Measurements from ENCODE around the gene UQCRFS1.
A peak's percentile ranks its signal among the peaks of the same experiment; 100 is the strongest.
"Not testable (repeated sequence)": the region's sequence is repeated elsewhere in the genome, so short reads cannot be mapped to it uniquely, and the experiment has no call there.

Gene UQCRFS1

GRCh38 chr19:29212648-29213573, at the start of gene UQCRFS1:
Gene UQCRFS1 (minus strand): TSS chr19:29213151. CDS start chr19:29213118, 33 bp downstream.
- DNase-seq = peak; percentile 92

DNA sequence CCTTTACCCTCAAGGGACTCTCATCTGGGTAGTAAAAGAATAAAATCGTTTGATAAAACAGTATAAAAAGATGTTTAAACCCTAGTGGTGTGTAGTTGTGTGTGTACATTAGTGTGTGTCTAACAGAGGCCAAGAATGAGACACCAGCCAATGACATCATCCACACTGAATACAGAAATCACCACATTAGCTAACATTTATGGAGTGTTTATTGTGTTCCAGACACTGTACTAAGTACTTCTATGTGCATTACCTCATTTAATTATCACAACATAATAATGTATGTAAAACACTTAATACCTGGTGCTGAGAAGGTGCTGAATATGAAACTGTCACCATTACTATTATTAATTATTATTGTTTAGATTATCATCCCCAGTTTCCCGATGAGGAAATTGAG, 49.1 kb upstream of the UQCRFS1 start:
- DNase-seq = no peak

DNA sequence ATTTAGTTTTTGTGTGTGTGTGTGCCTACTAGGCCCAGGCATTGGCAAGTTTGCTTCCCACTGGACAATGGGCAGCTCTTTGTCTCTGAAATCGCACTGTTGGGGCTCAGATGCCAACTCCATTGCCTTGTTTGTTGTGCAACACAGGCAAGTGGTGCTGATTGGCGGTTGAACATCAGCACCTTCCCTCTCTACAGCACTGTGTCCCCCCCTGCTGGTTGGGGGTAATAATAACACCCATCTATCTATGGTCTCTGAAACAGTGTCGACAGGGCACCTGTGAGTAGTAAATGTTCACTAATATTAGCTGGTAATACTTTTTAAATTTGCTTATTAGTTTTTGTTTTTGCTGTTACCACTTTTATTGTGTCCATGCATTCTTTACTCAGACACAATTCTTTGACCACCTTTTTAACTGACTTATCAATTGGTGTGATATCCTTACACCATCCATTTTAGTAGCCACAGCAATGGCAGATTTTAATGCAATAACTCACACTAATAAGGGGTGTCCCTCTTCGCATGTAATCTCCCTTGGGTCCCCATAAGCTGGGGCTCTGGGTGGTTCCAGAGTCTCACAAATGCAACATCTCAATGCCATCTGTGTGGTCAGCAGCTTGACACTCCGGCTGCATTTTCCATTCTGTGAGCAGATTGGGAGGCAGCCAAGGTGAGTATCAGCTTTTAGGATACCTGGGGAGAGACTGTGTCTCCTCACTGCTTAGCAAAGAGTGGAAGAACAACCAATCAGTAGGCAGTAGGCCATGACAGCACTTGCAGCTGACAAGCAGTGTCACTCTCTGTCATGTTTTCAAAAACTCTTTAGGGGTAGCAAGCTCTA, 47.7 kb upstream of the UQCRFS1 start:
- DNase-seq = no peak

- no peak for DNase-seq
Measured at GRCh38 chr19:29259867-29260281, 46.9 kb upstream of the UQCRFS1 start.

DNA sequence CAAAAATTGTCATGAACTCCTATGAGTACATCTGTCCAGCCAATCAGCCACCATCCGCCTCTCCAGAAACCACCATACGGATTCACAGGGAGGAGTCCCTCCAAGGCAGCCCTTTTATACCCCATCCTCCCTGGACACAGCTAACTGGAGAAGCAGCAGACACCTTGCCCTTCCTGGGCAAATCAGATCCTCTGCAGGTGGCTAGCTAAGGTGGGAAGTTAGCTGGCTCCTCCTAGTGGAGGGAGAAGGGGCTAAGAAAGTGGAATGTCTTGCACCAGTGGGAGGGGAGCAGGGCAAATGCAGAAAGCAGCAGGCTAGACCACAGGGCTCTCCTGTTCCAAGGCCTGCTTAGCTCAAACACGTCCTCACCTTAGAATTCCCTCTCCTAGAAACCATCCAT, 46.2 kb upstream of the UQCRFS1 start:
- no peak for DNase-seq

- no peak for DNase-seq
Measured at GRCh38 chr19:29256516-29256915, 43.6 kb upstream of the UQCRFS1 start.

GRCh38 chr19:29255912-29256311, 43.0 kb upstream of the UQCRFS1 start:
- DNase-seq = no peak

GRCh38 chr19:29255006-29255405, 42.1 kb upstream of the UQCRFS1 start:
- DNase-seq = no peak

DNA sequence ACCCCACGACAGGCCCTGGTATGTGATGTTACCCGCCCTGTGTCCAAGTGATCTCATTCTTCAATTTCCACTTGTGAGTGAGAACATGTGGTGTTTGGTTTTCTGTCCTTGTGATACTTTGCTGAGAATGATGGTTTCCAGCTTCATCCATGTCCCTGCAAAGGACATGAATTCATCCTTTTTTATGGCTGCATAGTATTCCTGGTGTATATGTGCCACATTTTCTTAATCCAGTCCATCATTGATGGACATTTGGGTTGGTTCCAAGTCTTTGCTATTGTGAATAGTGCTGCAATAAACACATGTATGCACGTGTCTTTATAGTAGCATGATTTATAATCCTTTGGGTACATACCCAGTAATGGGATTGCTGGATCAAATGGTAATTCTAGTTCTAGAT, 36.8 kb upstream of the UQCRFS1 start:
- DNase-seq = not testable (repeated sequence)

DNA sequence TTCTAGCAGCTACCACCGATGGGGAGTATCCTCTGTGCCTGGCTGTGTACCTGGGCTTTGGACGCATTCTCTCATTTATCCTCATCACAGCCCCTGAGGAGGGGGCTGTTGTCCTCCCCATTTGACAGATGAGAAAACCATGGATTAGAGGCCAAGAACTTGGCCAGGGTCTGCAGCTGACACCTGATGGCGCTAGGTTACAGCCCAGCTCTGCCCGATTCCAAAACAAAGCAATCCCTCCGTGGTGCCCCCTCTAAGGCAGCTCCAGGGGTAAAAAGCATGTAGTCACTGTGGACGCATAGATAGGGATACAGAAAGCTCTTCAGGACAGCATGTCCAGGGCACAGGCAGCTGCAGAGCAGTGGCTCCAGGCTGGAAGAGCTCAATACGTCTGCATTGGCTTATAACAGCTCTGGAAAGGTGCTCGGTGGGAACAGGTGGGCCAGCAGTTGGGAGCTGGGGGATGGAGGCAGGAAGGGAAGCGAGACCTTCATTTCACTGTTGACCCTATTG, 35.4 kb upstream of the UQCRFS1 start:
- no peak for DNase-seq

DNA sequence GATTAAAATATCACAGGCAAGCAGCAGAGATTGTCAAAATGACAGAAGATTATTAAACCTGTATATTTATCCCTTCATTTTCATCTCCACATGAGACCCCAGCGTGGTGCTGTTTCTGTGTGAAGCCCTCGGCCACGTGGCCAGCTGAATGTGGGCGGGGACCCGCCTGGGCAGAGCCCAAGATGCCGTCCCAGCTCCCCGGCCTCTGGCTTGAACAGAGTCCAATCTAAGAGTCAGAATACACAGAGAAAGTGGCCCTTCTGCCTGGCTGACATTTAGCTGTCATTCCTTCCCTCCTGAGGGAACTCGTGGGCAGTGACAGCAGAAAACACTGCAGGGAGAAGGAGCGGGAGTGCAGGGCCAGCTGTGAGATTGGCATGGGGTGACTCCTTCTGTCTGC, 34.9 kb upstream of the UQCRFS1 start:
- no peak for DNase-seq

DNA sequence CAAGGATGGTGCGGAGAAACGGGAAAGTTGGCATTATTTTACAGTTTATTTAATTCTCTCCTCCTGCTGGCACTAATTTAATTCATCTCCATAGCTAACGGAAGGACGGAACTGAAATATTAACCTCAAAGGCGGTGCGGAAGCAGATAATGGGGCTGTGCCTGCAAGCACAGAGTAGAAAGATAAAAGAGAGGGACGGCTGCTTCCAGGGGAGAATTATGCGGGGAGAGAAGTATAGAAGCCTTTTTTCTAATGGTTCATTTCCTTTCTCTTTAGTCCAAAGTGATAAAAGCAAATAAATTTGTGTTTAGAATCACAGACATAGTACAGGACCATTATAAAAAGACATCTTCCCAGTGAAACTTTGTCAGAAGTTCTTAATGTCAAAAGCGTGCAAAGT, 34.5 kb upstream of the UQCRFS1 start:
- no peak for DNase-seq

DNA sequence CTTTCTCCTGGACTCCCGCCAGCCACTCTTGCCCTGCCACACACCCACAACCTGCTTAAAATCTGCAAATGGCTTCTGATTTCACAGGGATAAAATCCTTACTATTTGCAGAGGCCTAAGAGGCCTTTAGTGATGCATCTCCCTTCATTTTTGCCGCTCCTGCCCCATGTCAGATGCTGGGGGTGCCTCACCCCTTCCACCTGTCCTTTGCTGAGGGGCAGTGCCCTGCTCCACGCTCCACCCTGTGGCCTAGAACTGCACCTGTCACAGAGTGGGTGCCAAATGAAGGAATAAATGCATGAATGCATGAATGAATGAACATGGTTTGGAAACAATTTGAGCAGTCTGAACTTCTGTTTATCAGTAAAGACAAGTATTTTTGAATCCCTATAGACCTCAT, 34.1 kb upstream of the UQCRFS1 start:
- DNase-seq = no peak

DNA sequence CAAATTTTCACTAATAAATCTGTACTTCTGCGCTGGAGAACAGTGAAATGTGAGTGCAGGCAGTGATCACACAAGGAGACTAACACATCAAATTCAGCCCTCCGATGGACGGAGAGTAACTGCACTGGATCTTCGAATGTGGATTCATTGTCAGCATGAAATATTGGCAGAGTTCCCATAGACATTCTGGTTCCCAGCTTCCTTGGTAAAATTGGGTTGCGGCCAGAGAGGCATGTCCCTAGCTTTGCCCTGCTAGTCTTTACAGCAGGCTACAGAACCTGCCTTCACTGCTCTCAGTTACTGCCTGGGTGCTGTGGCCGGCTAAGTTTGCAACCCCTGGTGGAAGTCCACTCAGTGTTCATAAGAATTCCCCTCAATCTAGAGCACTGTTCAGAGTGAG, 32.3 kb upstream of the UQCRFS1 start:
- DNase-seq = no peak

GRCh38 chr19:29241324-29241723, 28.4 kb upstream of the UQCRFS1 start:
- DNase-seq = no peak

DNA sequence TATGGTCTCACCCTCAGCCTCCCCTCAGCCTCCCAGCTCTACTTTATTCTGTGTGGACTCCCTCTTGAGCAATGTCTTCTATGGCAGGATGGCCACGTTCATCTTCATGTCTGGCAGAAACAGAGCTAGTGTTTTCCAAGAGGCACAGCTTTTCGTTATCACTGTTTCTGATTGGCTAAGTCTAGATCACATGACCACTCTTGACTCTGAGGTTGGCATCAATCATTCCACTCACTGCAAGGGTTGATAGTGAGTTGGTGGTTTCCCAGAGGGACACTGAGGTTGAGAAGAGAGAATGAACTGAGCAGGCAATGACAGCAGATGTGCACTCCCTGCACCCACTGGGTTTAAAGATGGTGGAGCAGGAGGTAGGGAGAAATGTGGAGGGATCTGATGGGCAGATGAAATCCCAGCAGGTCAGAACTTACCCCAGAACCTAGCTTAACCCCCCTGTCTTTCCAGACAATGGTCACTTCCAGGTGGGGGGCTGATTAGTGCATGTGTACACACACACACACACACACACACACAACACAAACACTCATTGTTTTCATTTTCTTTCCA, 26.3 kb upstream of the UQCRFS1 start:
- DNase-seq = no peak

DNA sequence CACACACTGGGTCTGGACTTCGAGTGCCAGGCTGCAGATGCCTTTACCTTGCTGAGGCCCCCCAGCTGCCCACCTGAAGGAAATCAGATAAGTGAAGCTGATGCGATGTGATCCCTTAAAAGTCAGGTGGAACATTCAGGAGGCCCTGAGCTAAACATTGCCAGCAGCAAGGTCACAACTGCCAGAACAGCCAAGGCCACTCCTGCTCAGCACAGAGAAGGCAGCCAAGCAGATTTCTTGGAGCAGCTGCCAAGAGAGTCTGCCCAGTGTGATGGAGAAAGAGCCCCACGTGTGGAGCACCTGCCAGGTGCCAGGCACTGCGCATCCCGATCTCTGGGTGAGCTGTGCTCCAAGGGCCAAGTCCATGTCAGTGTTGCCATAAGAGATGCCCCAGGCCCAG, 20.6 kb upstream of the UQCRFS1 start:
- no peak for DNase-seq

DNA sequence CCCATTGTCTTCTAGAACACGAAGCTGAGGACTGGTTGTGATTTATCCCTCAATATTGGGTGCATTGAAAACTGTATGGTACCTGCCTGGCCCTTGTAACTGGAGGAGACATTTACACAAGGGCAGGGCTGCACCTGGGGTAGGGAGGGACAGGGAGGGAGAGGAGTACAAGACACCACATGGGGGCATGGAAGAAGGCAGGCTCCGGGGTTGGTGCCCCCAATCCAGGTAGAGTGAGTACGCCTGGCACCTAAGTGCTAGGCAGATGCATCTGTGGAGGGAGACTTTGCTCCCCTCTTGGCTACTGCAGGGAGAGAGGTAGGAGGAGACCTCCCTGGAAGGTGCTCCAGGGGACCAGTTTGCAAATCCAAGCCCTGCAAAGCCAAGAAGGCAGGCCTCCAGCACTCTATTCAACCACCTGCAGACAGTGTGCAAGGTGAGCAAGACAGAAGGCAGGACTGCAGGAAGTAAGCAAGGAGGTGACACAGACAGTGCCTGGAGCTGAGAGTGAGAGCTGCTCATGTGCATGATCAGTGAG, 19.4 kb upstream of the UQCRFS1 start:
- DNase-seq = no peak

GRCh38 chr19:29231306-29231705, 18.4 kb upstream of the UQCRFS1 start:
- not testable (repeated sequence) for DNase-seq

GRCh38 chr19:29217616-29218015, 4.7 kb upstream of the UQCRFS1 start:
- DNase-seq = no peak

- DNase-seq = no peak
Measured at GRCh38 chr19:29216021-29216420, 3.1 kb upstream of the UQCRFS1 start.

- no peak for DNase-seq
Measured at GRCh38 chr19:29215322-29215845, 2.4 kb upstream of the UQCRFS1 start.

DNA sequence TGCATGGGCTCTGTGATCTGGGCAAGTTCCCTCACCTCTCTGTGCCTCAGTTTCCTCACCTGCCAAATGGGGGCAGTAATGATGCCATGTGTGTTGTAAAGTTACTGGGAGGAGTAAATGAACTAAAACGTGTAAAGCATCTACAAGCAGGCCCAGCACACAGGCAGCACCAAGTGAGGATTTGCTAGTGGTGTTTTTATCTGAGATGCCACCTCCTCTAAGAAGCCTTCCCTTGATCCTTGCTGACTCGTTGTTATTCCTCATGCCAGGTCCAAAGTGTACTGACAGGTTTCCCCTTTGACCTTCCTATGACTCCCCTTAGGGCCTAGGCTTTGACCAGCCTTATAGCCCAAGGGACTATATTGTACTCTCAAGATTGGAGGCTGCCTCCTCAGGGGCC, 1.5 kb upstream of the UQCRFS1 start:
- no peak for DNase-seq
